HepG2 (cell line): Measurements from ENCODE around the gene LINC00237. TPM values are rescaled to one million over a fixed set of nuclear protein-coding genes. Genes with fewer than 3 reads are reported as not detected.
A peak's percentile ranks its signal among the peaks of the same experiment; 100 is the strongest.

Experiments
- ATAC-seq: fragments of 200-7000 bp; cut with Tn5 transposase; 3 replicates; pipeline ENCODE4 v1.9.1; 2020; ENCODE audit warnings: mild to moderate bottlenecking, moderate library complexity
- BruUV-seq: library from RNA; stranded (reverse); fragments of 400-500 nt; replicated peaks from 2 replicates; lab custom pipeline; 2021; lab: Mats Ljungman, UMichigan
- CTCF ChIA-PET: fragments of 300-600 bp; formaldehyde crosslinking; extraction: SDS; loops from one replicate; lab custom pipeline; 2021; ENCODE audit warnings: low total read pairs, inconsistent platforms, low intra/inter-chr PET ratio; lab: Yijun Ruan, JAX
- POLR2A ChIA-PET: fragments of 350-600 bp; sonication (Branson Sonifier 250); formaldehyde crosslinking; loops from one replicate; lab custom pipeline; 2020; ENCODE audit warnings: antibody characterized with exemption, inconsistent platforms; lab: Yijun Ruan, JAX
- DNase-seq: peaks from one replicate; pipeline ENCODE4 v3.0.0-alpha.2; 2015; ENCODE audit warnings: low spot score
- FAIRE-seq: peaks from 3 replicates; lab custom pipeline; 2011; peaks lifted over from hg19 to GRCh38; lab: Jason Lieb, UNC
- H2AFZ ChIP-seq: one replicate; pipeline ENCODE4 v1.6.1; 2011; ENCODE audit warnings: low read length, inconsistent platforms
- H3K27ac ChIP-seq: fragments of 300-600 bp; 3 replicates; pipeline ENCODE4 v1.8.0; 2011; ENCODE audit warnings: mixed run types, mild to moderate bottlenecking, mixed read lengths, low read length, inconsistent platforms; ENCODE audit not compliant: insufficient read depth; ENCODE audit errors: extremely low read length
- H3K27me3 ChIP-seq, 2 experiments: fragments of 200-600 bp in 1 of 2; 2 replicates in 1 of 2; 3 replicates in 1 of 2; pipeline versions ENCODE4 v1.6.0 to v1.8.0; 2011; ENCODE audit warnings: low read length in 2 of 2, mild to moderate bottlenecking in 2 of 2, moderate library complexity in 2 of 2, inconsistent platforms in 1 of 2; ENCODE audit not compliant: insufficient read depth in 2 of 2, control insufficient read depth in 1 of 2
- H3K36me3 ChIP-seq, 2 experiments: fragments of 200-600 bp in 1 of 2; replicated peaks in 1 of 2; 2 replicates in 1 of 2; 3 replicates in 1 of 2; pipeline versions ENCODE4 v1.5.1 to v1.8.0; 2011; ENCODE audit warnings: low read length in 2 of 2, inconsistent platforms in 1 of 2; ENCODE audit not compliant: insufficient read depth in 2 of 2, control insufficient read depth in 1 of 2
- H3K4me1 ChIP-seq: 2 replicates; pipeline ENCODE4 v1.5.1; 2012; ENCODE audit warnings: low read length, inconsistent platforms; ENCODE audit not compliant: insufficient read depth
- H3K4me2 ChIP-seq: 2 replicates; pipeline ENCODE4 v1.6.0; 2011; ENCODE audit warnings: low read depth, low read length, inconsistent platforms
- H3K4me3 ChIP-seq, 3 experiments: fragments of 200-600 bp in 1 of 3; sonication (generic), shearing (Covaris generic) in 1 of 3; replicated peaks in 1 of 3; 2 replicates each; pipeline ENCODE4 v1.5.1; 2011 to 2016; ENCODE audit warnings: low read length in 3 of 3, inconsistent platforms in 2 of 3, low read depth in 2 of 3, mild to moderate bottlenecking in 2 of 3, control low read depth in 1 of 3, mixed read lengths in 1 of 3; ENCODE audit not compliant: insufficient read depth in 1 of 3
- H3K79me2 ChIP-seq: one replicate; pipeline ENCODE4 v1.6.1; 2011; ENCODE audit warnings: low read length, inconsistent platforms; ENCODE audit not compliant: insufficient read depth
- H3K9ac ChIP-seq: 2 replicates; pipeline ENCODE4 v1.6.0; 2011; ENCODE audit warnings: mild to moderate bottlenecking, low read depth, low read length, inconsistent platforms; ENCODE audit not compliant: insufficient read depth
- H3K9me3 ChIP-seq: 2 replicates; pipeline ENCODE4 v1.5.1; 2012; ENCODE audit warnings: mild to moderate bottlenecking, low read length
- H4K20me1 ChIP-seq: 2 replicates; pipeline ENCODE4 v1.6.0; 2011; ENCODE audit warnings: inconsistent platforms, mild to moderate bottlenecking, low read length, moderate library complexity; ENCODE audit not compliant: insufficient read depth
- ISX ChIP-seq: sonication (generic); formaldehyde crosslinking; conservative IDR thresholded peaks from 2 replicates; pipeline ENCODE4 v1.5.0; 2020; ENCODE audit warnings: missing genetic modification reagents
- POLR2A ChIP-seq, 2 experiments: IDR thresholded peaks; 2 replicates each; pipeline ENCODE4 v1.6.1; 2011; ENCODE audit warnings: low read depth in 2 of 2, low read length in 2 of 2, mild to moderate bottlenecking in 1 of 2, moderate library complexity in 1 of 2; ENCODE audit not compliant: insufficient read depth in 1 of 2
- RFX1 ChIP-seq: fragments of 450-650 bp; IDR thresholded peaks from 2 replicates; pipeline ENCODE4 v1.6.1; 2017
- ZBTB21 ChIP-seq: sonication (generic); formaldehyde crosslinking; IDR thresholded peaks from 2 replicates; pipeline ENCODE4 v1.4.0; 2020; ENCODE audit warnings: missing genetic modification reagents
- ZNF24 ChIP-seq: fragments of 450-650 bp; IDR thresholded peaks from 2 replicates; pipeline ENCODE4 v1.6.1; 2017; ENCODE audit warnings: antibody characterized with exemption, mild to moderate bottlenecking
- ZNF354B ChIP-seq: sonication (generic); formaldehyde crosslinking; IDR thresholded peaks from 2 replicates; pipeline ENCODE4 v1.8.0; 2022; ENCODE audit warnings: mild to moderate bottlenecking, missing genetic modification reagents
- ZNF607 ChIP-seq: sonication (generic); formaldehyde crosslinking; IDR thresholded peaks from 2 replicates; pipeline ENCODE4 v1.5.1; 2020; ENCODE audit warnings: missing genetic modification reagents, mild to moderate bottlenecking, borderline replicate concordance
- WGBS: methylation state at CpG from one replicate; pipeline ENCODE4 v1.1.6; 2017; ENCODE audit warnings: low lambda C conversion rate; 5-methylcytosine and 5-hydroxymethylcytosine counted together
- in situ Hi-C: cut with HindIII; loops from 2 replicates; pipeline ENCODE4 v1.10.0; 2017; ENCODE audit warnings: low pct_unique_long_range_greater_than_20kb; ENCODE audit not compliant: extremely low pct_ligation_motif_present
- intact Hi-C: fragments of 100-400 bp; cut with micrococcal nuclease; formaldehyde crosslinking; loops from one replicate; pipeline ENCODE4 v1.10.0; 2022; ENCODE audit not compliant: unreplicated experiment
- polyA plus RNA-seq, 8 experiments: library from polyadenylated mRNA; depleted of rRNA in 3 of 8; stranded (reverse) in 7 of 8; unstranded in 1 of 8; fragments of >200 nt; fragmentation: Illumina TruSeq in 4 of 8; extraction: Trizol in 4 of 8; gene quantifications; 2 replicates each; pipeline versions ENCODE4 v1.2.1 to v1.2.3, GENCODE V29; 2011 to 2016; ENCODE audit warnings: low read depth in 4 of 8, missing spikeins in 1 of 8, mixed read lengths in 1 of 8; ENCODE audit not compliant: insufficient read depth in 1 of 8
- total RNA-seq, 5 experiments: library from RNA; depleted of rRNA; stranded (reverse); fragments of >200 nt; fragmentation: Illumina TruSeq; extraction: Trizol; gene quantifications; 2 replicates each; pipeline ENCODE4 v1.2.3, GENCODE V29; 2016; ENCODE audit warnings: low read depth in 1 of 5

Gene LINC00237
- total and polyA plus RNA-seq, 2 of the 13 experiments (the other 11 are each of a cell fraction or from before 2014, with no cell fraction given) = not detected

GRCh38 chr20:21151791-21152190 lies 45.6 kb upstream of the LINC00237 start:
- Histone ChIP-seq H4K20me1 (no peaks in the 10 kb centered on the region), H3K36me3 (peaks cover 21 to 44% of the 10 kb centered on the region in 2 experiments), H3K4me3 (no peak overlapping the region), H3K27me3 (no peaks in the 10 kb centered on the region), H2AFZ (no peak overlapping the region), H3K4me1 (no peaks in the 10 kb centered on the region), H3K4me2 (no peak overlapping the region), H3K79me2 (no peaks in the 10 kb centered on the region), H3K27ac (no peak overlapping the region), H3K9ac (no peak overlapping the region), H3K9me3 (no peaks in the 10 kb centered on the region)
- POLR2A ChIA-PET = no interaction called here
- in situ Hi-C loops (no loop called here), intact Hi-C loops (no loop called here)
- no TSS peak for BruUV-seq
- CTCF ChIA-PET = no interaction called here
- DNase-seq = no peak
- ATAC-seq = no peak
- 0 out of 2 replicates have a peak, but pooled peaks have one; percentile 12 for TF ChIP-seq ZNF354B (CRISPR knock-in tag)
- no peak for TF ChIP-seq ZBTB21 (CRISPR knock-in tag)
- no peak for TF ChIP-seq ZNF607
- TF ChIP-seq ZNF24 = no peak
- TF ChIP-seq POLR2A (IDR thresholded peaks at IDR 0.05; ENCODE audit: insufficient read depth in 1 of 2, low read depth in 2 of 2, low read length in 2 of 2) = no peak
- no peak for FAIRE-seq
- 96% methylated on average over 5 of the region's 5 CpGs for WGBS

- Histone ChIP-seq H3K4me2 (no peak overlapping the region), H3K79me2 (no peaks in the 10 kb centered on the region), H3K9me3 (no peaks in the 10 kb centered on the region), H2AFZ (no peak overlapping the region), H4K20me1 (no peaks in the 10 kb centered on the region), H3K4me3 (no peak overlapping the region), H3K27me3 (no peaks in the 10 kb centered on the region), H3K4me1 (no peaks in the 10 kb centered on the region), H3K27ac (no peak overlapping the region), H3K9ac (no peak overlapping the region), H3K36me3 (peaks cover 17 to 60% of the 10 kb centered on the region in 2 experiments)
- peak; percentile 57 for ATAC-seq
- CTCF ChIA-PET = no interaction called here
- no TSS peak for BruUV-seq
- DNase-seq = no peak
- FAIRE-seq = no peak
- 98% methylated on average over 9 of the region's 9 CpGs for WGBS
- TF ChIP-seq RFX1 = no peak
- TF ChIP-seq ISX (CRISPR knock-in tag) = no peak
- intact Hi-C loops = no loop called here
- POLR2A ChIA-PET = no interaction called here
- in situ Hi-C loops = no loop called here
Measured at GRCh38 chr20:21149344-21149743, 43.2 kb upstream of the LINC00237 start.
